Measurements from ENCODE around the gene CTSF. TPM values are rescaled to one million over a fixed set of nuclear protein-coding genes. Genes with fewer than 3 reads are reported as not detected.

The CTSF gene
- total RNA-seq, 1 donor from 2014 or later: 31.1 TPM

GRCh38 chr11:66548041-66548440 lies 20.4 kb downstream of the CTSF start:
- DNase-seq: peak; percentile 31
- Mint-ChIP-seq H3K4me3 (ENCODE audit: unreplicated experiment) (peak overlapping the region; percentile 58), H3K27me3 (ENCODE audit: unreplicated experiment) (peaks cover 11% of the 10 kb centered on the region), H3K36me3 (ENCODE audit: unreplicated experiment) (peaks cover 4% of the 10 kb centered on the region), H3K27ac (ENCODE audit: unreplicated experiment) (peak overlapping the region; percentile 56), H3K9me3 (ENCODE audit: unreplicated experiment) (peaks cover 10% of the 10 kb centered on the region), H3K4me1 (ENCODE audit: low read depth, unreplicated experiment) (peaks cover 27% of the 10 kb centered on the region)
- no peak for TF ChIP-seq CTCF (IDR thresholded peaks at IDR 0.05; ENCODE audit: partially characterized antibody, unreplicated experiment)

DNA sequence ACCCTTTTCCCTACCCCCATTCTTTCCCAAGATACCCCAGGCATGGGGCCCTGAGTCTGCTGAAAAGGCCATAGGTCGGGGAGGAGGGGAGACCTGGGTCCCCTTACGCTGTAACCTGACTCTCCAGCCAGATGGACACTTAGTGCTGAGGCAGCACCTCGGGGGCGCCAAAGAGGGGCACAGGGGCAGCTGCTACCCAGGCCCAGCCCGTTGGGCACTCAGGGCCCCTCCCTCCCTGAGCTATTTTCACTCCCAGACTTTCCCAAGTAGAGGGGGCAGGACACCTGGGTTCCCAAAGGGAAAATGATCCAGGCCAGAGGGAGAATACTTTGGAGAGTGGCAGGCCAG lies 20.8 kb downstream of the CTSF start:
- peaks cover 11% of the 10 kb centered on the region for H3K27me3 Mint-ChIP-seq (ENCODE audit: unreplicated experiment)

GRCh38 chr11:66546966-66547661 lies 21.3 kb downstream of the CTSF start:
- Mint-ChIP-seq H3K9me3 (ENCODE audit: unreplicated experiment) (peaks cover 10% of the 10 kb centered on the region), H3K36me3 (ENCODE audit: unreplicated experiment) (peaks cover 4% of the 10 kb centered on the region), H3K4me1 (ENCODE audit: low read depth, unreplicated experiment) (peaks cover 29% of the 10 kb centered on the region), H3K4me3 (ENCODE audit: unreplicated experiment) (peak overlapping the region; percentile 71), H3K27me3 (ENCODE audit: unreplicated experiment) (peaks cover 11% of the 10 kb centered on the region), H3K27ac (ENCODE audit: unreplicated experiment) (peak overlapping the region; percentile 68)
- peak; percentile 57 for DNase-seq
- no peak for TF ChIP-seq CTCF (IDR thresholded peaks at IDR 0.05; ENCODE audit: partially characterized antibody, unreplicated experiment)

More for the DNA sequence above, 20.8 kb downstream of the CTSF start:
- H3K4me1 Mint-ChIP-seq (ENCODE audit: low read depth, unreplicated experiment): peaks cover 27% of the 10 kb centered on the region
- H3K27ac Mint-ChIP-seq (ENCODE audit: unreplicated experiment): peak overlapping the region; percentile 68
- H3K36me3 Mint-ChIP-seq (ENCODE audit: unreplicated experiment): peaks cover 4% of the 10 kb centered on the region
- H3K9me3 Mint-ChIP-seq (ENCODE audit: unreplicated experiment): peaks cover 9% of the 10 kb centered on the region
- no peak for TF ChIP-seq CTCF (IDR thresholded peaks at IDR 0.05; ENCODE audit: partially characterized antibody, unreplicated experiment)
- H3K4me3 Mint-ChIP-seq (ENCODE audit: unreplicated experiment): peak overlapping the region; percentile 71
- DNase-seq: peak; percentile 32

DNA sequence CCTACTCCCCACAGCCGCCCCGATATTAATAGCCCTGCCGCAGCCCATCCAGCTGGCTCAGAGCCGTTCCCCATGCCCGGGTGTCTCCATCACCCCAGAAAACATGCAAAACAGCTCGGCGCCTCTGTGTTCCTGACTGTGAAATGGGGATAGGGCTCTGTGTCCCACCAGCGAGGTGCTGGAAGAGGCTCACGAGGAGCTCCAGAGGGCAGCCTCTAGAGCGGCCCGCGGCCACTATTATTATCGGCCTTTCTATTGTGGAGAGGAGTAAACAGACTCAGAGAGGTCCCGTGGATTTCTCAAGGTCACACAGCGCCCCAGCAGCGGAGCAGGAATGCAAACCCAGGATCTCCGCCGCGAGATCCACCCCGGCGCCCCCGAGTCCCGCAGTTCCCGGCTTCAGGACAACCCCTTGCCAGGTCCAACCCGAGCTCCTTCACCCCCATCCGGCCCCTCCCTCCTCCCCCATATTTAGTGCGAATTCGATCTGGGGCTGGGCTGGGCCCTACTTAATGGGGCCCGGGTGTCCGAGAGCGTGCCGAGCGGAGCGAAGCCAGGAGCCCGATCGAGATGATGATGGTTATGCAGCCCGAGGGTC lies 21.9 kb downstream of the CTSF start, which contains the start of gene ACTN3:
Gene ACTN3, plus strand, starts transcription at position 536 of the 598 bp plus-strand sequence. Its CDS starts 35 bp downstream, at position 571.
- TF ChIP-seq CTCF (IDR thresholded peaks at IDR 0.05; ENCODE audit: partially characterized antibody, unreplicated experiment): no peak

More for the DNA sequence above, 21.9 kb downstream of the CTSF start, which contains the start of gene ACTN3:
- Mint-ChIP-seq H3K9me3 (ENCODE audit: unreplicated experiment) (peaks cover 11% of the 10 kb centered on the region), H3K4me1 (ENCODE audit: low read depth, unreplicated experiment) (peaks cover 29% of the 10 kb centered on the region), H3K27me3 (ENCODE audit: unreplicated experiment) (peaks cover 11% of the 10 kb centered on the region), H3K36me3 (ENCODE audit: unreplicated experiment) (peaks cover 4% of the 10 kb centered on the region), H3K27ac (ENCODE audit: unreplicated experiment) (peak within 1 kb of the TSS; percentile 68), H3K4me3 (ENCODE audit: unreplicated experiment) (peak within 1 kb of the TSS; percentile 71)
- DNase-seq: peak; percentile 32

Data from glutamatergic neuron (in vitro differentiated cells).